Measurements from ENCODE around the gene TIGD1. TPM values are rescaled to one million over a fixed set of nuclear protein-coding genes. Genes with fewer than 3 reads are reported as not detected.

The TIGD1 gene
- 10 to 100 TPM; 28.2 to 29.5 TPM for total RNA-seq
- polyA plus RNA-seq = 10 to 100 TPM; 10.0 to 18.6 (median 14.2) TPM
- 27.5 to 44.2 (median 33.9) reads per million in 6 experiments for total RNA-seq

DNA sequence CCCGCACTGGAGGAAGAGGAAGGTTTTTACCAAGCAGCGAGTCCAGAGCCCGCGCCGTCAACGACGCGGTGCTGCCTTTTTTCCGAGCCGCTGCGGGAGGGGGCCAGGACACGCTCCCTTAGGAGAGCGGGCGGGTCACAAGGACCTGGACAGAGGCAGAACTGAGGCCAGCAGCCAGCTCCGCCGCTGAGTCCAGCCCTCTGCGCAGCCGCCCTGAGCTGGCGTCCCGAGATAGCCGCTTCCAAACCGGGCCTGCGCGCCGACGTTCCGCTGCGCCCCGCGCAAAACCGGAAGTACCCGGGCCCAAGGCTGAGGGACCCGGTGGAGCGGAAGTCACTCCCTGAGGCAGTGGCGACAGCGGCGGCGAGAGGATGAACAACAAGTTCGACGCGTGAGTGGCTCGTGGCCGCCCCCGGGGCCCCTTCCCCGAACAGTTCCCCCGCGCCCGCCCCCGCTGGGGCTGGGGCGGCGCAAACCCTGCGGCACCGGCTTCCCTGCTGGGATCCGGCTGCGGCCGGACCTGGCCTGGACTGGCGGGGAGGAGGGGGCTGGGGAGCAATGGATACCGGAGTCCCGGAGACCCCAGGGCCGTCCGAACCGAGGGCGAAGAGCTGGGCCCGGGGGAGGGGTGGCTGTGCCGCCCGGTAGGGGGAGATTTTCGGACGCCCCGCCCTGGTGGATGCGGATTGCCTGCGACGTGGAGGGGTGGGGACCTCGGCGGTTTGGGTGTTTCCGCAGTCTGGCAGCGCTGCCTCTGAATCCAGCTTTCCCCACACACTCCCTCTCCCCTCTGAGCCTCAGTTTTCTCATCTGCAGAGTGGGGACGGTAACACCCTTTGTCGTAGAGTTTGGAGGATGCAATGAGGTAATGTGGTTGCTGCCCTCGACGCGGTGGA, at the start of gene TIGD1, which contains the start of gene EIF4E2:
TIGD1 (minus strand) TSS at position 204 of the 896 bp plus-strand sequence. CDS start 675 bp downstream, outside the sequence.
EIF4E2 (plus strand) TSS at position 336 of the 896 bp plus-strand sequence; CDS start at position 372, 36 bp downstream.
- H3K27ac Mint-ChIP-seq = peak within 1 kb of the TSS; percentile 96 to 100 (median 99)
- POLR2A ChIA-PET = interaction anchor here (0.6 to 1.4 kb wide), 7 partner anchors 12 to 770 kb away, joined by 3 to 8 read pairs (median 4); partner anchors contain the start of gene PDE6D
- H3K4me1 Mint-ChIP-seq = peaks cover 48 to 91% (median 83%) of the 10 kb centered on the region in 4 donors
- H3K9me3 Mint-ChIP-seq = peaks cover 0 to 5% (median 0%) of the 10 kb centered on the region in 9 donors
- H3K27me3 Mint-ChIP-seq = no peaks in the 10 kb centered on the region
- peaks cover 8 to 50% (median 26%) of the 10 kb centered on the region in 3 donors for H3K36me3 Mint-ChIP-seq
- DNase-seq (peak; percentile 83 to 94 (median 88)), ATAC-seq (peak; percentile 88 to 89)
- peak within 1 kb of the TSS; percentile 97 to 100 (median 99) for H3K4me3 Mint-ChIP-seq

GRCh38 chr2:232598293-232598692, 47.9 kb upstream of the TIGD1 start:
- no peak for ATAC-seq
- Mint-ChIP-seq H3K9me3 (peaks cover 0 to 6% (median 0%) of the 10 kb centered on the region in 9 donors), H3K4me3 (no peak overlapping the region), H3K4me1 (no peaks in the 10 kb centered on the region), H3K27me3 (peaks cover 0 to 2% (median 1%) of the 10 kb centered on the region in 5 donors), H3K27ac (no peak overlapping the region), H3K36me3 (no peaks in the 10 kb centered on the region)
- POLR2A ChIA-PET = no interaction called here
- no peak for DNase-seq

DNA sequence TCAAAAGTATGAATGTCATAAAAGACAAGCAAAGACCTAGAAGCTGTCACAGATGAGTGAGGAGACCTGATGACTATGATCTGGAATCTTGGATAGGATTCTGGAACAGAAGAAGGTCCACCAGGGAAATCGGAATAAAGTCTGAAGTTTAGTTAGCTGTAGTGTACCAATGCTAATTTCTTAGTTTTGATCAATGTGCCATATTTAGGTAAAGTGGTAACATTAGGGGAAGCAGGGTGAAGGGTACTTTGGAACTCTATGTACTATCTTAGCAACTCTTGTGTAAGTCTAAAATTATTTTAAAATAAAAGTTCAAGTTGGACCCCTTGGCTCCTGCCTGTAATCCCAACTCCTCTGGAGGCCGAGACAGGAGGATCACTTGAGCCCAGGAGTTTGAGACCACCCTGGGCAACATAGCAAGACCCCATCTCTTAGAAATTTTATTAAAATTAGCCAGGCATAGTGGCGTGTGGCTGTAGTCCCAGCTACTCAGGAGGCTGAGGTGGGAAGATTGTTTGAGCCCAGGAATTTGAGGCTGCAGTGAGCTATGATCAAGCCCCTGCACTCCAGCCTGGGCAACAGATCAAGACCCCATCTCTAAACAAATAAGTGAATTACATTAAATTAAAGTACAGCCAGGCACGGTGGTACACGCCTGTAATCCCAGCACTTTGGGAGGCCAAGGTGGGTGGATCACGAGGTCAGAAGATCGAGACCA, 47.2 kb upstream of the TIGD1 start:
- DNase-seq = no peak
- H3K27ac Mint-ChIP-seq = no peak overlapping the region
- no peaks in the 10 kb centered on the region for H3K4me1 Mint-ChIP-seq
- ATAC-seq = no peak
- peaks cover 0 to 6% (median 0%) of the 10 kb centered on the region in 9 donors for H3K9me3 Mint-ChIP-seq
- H3K4me3 Mint-ChIP-seq = no peak overlapping the region
- no peaks in the 10 kb centered on the region for H3K36me3 Mint-ChIP-seq
- H3K27me3 Mint-ChIP-seq = peaks cover 0 to 2% (median 1%) of the 10 kb centered on the region in 5 donors
- POLR2A ChIA-PET = no interaction called here

DNA sequence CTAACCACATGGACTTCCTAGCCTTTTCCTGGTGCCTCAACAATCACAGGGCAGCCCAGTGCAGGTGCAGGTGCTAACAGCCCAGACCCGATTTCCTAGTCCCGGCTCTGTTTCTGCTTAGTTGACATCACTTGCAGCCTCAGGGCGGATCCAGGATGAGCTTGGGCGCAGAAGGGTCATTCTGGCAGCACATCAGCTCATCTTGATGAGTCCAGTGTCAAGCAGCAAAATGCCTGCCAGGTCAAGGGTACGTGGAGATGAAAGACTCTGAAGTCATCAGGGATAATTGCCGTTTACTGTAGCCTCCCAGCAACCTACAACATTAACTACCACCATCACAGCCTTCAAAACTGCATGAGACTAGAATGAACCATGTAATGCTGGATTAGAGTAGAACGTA, 43.6 kb upstream of the TIGD1 start:
- Mint-ChIP-seq H3K4me1 (no peaks in the 10 kb centered on the region), H3K4me3 (no peak overlapping the region), H3K27me3 (no peaks in the 10 kb centered on the region), H3K9me3 (peaks cover 0 to 6% (median 0%) of the 10 kb centered on the region in 9 donors), H3K27ac (no peak overlapping the region), H3K36me3 (peaks cover 0 to 2% (median 0%) of the 10 kb centered on the region in 3 donors)
- POLR2A ChIA-PET = interaction anchor here (0.5 kb wide), 1 partner anchor 198 kb away, joined by 4 read pairs; no protein-coding TSS in a partner anchor
- DNase-seq (no peak), ATAC-seq (no peak)

GRCh38 chr2:232592772-232593395, 42.5 kb upstream of the TIGD1 start:
- DNase-seq = no peak
- Mint-ChIP-seq H3K36me3 (peaks cover 0 to 2% (median 0%) of the 10 kb centered on the region in 3 donors), H3K4me3 (no peak overlapping the region), H3K27me3 (no peaks in the 10 kb centered on the region), H3K9me3 (peaks cover 0 to 6% (median 0%) of the 10 kb centered on the region in 9 donors), H3K27ac (no peak overlapping the region), H3K4me1 (peaks cover 0 to 2% (median 0%) of the 10 kb centered on the region in 4 donors)
- POLR2A ChIA-PET = no interaction called here
- no peak for ATAC-seq

DNA sequence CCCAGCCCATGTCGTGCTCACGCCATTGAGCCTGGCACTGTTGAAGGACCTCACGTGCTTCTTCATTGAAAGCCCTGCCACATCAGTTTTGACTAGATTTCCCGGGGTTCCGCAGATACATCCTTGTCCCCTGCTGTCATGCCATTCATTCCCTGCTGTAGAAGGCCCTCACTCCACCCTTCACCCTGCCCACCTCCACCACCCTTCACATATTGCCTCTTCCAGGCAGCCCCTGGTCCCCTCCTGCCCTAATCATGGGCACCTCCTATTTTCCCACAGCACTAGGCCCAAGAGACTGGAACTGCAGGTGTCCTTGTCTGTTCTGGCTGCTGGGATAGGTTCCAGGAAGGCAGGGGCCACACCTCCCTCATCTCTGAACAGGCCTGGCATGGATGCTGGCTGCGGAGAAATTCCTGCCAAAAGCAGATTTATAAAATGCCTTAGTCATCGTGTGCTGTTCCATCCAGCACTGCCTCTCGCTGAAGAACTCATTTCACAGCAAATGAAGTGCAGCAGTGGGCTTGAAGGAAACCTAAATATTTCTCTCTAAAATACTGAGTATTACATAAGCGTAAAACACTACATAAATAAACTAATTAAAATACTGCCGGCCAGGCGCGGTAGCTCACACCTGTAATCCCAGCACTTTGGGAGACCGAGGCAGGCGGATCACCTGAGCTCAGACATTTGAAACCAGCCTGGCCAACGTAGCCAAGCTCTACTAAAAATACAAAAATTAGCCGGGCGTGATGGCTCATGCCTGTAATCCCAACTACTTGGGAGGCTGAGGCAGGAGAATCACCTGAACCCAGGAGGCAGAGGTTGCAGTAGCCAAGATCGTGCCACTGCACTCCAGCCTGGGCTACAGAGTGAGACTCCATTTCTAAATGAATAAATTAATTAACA, 38.6 kb upstream of the TIGD1 start:
- Mint-ChIP-seq H3K27ac (peak overlapping the region in 1 of 10 donors; percentile 60), H3K4me1 (peaks cover 0 to 4% (median 0%) of the 10 kb centered on the region in 4 donors), H3K36me3 (peaks cover 5 to 10% (median 7%) of the 10 kb centered on the region in 3 donors), H3K9me3 (peaks cover 0 to 1% (median 0%) of the 10 kb centered on the region in 9 donors), H3K27me3 (no peaks in the 10 kb centered on the region), H3K4me3 (no peak overlapping the region)
- ATAC-seq = no peak
- POLR2A ChIA-PET = no interaction called here
- DNase-seq = no peak

DNA sequence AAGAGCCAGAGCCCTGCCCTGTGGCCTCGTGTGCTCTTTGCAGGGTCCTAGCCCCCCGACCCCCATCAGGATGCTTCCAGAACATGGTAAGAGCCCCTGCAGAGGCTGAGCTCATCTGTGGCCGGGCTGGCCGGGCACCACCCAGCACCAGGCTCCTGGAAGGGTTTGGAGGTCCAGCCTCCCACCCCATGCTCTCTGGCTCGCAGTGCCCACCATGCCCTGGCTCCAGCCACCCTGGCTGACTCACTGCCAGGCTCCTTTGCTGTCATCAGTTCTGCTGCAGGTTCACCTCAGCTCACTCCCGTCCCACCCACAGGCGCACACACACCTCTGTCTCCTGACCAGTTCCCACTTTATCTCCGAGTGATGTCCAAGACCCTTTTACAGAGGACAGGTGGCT, 37.7 kb upstream of the TIGD1 start:
- DNase-seq = no peak
- Mint-ChIP-seq H3K4me1 (peaks cover 0 to 4% (median 0%) of the 10 kb centered on the region in 4 donors), H3K27ac (no peak overlapping the region), H3K36me3 (peaks cover 12 to 19% (median 15%) of the 10 kb centered on the region in 3 donors), H3K4me3 (no peak overlapping the region), H3K9me3 (peaks cover 0 to 4% (median 0%) of the 10 kb centered on the region in 9 donors), H3K27me3 (no peaks in the 10 kb centered on the region)
- POLR2A ChIA-PET = no interaction called here
- ATAC-seq = no peak

- DNase-seq = no peak
- Mint-ChIP-seq H3K27me3 (no peaks in the 10 kb centered on the region), H3K9me3 (peaks cover 0 to 6% (median 0%) of the 10 kb centered on the region in 9 donors), H3K4me1 (peaks cover 0 to 4% (median 0%) of the 10 kb centered on the region in 4 donors), H3K36me3 (peaks cover 16 to 24% (median 20%) of the 10 kb centered on the region in 3 donors), H3K27ac (no peak overlapping the region), H3K4me3 (no peak overlapping the region)
- POLR2A ChIA-PET = no interaction called here
- no peak for ATAC-seq
Observed at GRCh38 chr2:232587512-232587911, 37.2 kb upstream of the TIGD1 start.

DNA sequence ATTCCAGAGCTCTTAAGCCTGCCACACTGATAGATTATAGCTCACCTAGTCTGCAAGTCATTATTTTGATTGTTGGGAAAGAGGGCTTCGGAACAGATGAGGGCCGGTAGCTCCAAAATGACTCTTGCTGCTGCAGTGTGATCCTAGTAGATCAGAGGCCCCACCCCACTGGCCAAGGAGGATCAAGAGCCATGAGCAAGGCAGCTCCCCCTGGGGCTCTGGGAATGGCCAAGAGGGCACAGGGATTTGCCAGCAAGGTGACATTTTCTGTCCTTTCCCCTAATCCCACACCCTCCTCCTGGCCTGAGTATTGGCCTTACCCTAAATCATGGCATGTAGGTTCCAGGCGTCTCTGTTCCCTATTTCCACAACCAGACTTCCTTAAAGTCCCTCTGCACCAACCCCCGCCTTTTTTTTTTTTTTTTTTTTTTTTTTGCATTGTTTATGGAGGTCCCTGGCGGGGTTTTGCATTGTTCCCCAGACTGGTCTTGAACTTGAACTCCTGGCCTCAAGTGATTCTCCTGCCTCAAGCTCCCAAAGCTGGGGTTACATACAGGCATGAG, 36.7 kb upstream of the TIGD1 start:
- no peak overlapping the region for H3K4me3 Mint-ChIP-seq
- no peaks in the 10 kb centered on the region for H3K27me3 Mint-ChIP-seq
- DNase-seq (no peak), ATAC-seq (no peak)
- peaks cover 0 to 4% (median 0%) of the 10 kb centered on the region in 4 donors for H3K4me1 Mint-ChIP-seq
- peaks cover 20 to 29% (median 25%) of the 10 kb centered on the region in 3 donors for H3K36me3 Mint-ChIP-seq
- H3K9me3 Mint-ChIP-seq = peaks cover 0 to 9% (median 0%) of the 10 kb centered on the region in 9 donors
- POLR2A ChIA-PET = no interaction called here
- H3K27ac Mint-ChIP-seq = no peak overlapping the region

DNA sequence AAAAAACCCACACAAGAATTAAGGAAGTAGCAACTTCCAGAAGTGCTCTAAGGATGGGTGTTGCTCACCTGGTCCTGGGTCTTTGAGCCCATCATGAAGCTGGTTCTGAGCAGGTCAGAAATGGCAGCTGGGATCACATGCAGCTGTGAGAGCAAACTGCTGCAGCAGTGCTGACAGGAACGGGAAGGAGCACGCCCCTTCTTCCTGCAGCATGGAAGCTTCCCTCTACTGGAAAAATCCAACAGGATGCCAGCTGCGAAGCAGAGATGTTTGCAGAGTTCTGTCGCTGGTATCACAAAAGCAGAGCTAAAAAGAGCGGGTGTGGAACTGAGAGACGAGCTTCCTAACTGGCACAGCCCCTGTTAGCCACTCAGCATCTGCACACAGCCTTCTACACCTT, 33.9 kb upstream of the TIGD1 start:
- no peaks in the 10 kb centered on the region for H3K27me3 Mint-ChIP-seq
- POLR2A ChIA-PET = no interaction called here
- H3K27ac Mint-ChIP-seq = no peak overlapping the region
- no peak for ATAC-seq
- peaks cover 0 to 4% (median 0%) of the 10 kb centered on the region in 4 donors for H3K4me1 Mint-ChIP-seq
- H3K9me3 Mint-ChIP-seq = peaks cover 0 to 9% (median 0%) of the 10 kb centered on the region in 9 donors
- no peak overlapping the region for H3K4me3 Mint-ChIP-seq
- DNase-seq = no peak
- peaks cover 28 to 44% (median 38%) of the 10 kb centered on the region in 3 donors for H3K36me3 Mint-ChIP-seq

DNA sequence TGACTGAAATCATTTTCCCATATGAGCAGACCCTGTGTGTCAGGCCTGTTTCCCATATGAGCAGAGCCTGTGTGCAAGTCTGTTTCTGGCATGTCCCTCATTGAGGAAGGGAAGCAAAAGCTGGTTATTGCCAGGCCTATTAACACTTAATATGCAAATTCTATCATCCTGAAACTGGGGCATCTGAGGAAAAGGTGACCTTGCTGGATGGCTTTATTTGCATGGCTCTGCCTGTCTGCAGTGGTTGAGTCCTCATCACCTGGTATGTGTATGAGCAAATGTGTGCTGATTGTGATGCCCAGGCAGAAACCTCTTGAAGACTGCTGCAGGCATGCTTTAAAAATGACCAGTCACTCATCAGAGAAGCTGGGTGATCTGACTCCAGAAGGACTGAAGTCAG, 31.4 kb upstream of the TIGD1 start:
- no peaks in the 10 kb centered on the region for H3K27me3 Mint-ChIP-seq
- DNase-seq (no peak), ATAC-seq (no peak)
- peaks cover 0 to 9% (median 0%) of the 10 kb centered on the region in 9 donors for H3K9me3 Mint-ChIP-seq
- no peak overlapping the region for H3K4me3 Mint-ChIP-seq
- POLR2A ChIA-PET = no interaction called here
- no peak overlapping the region for H3K27ac Mint-ChIP-seq
- H3K4me1 Mint-ChIP-seq = peaks cover 0 to 2% (median 0%) of the 10 kb centered on the region in 4 donors
- peaks cover 28 to 63% (median 38%) of the 10 kb centered on the region in 3 donors for H3K36me3 Mint-ChIP-seq
